Measurements from ENCODE around the gene HASPIN. TPM values are rescaled to one million over a fixed set of nuclear protein-coding genes. Genes with fewer than 3 reads are reported as not detected.

The HASPIN gene
- total and polyA plus RNA-seq, 9 of the 15 experiments (the other 6 are each of a cell fraction or from before 2014, with no cell fraction given): 0.81 to 13.5 (median 9.9) TPM

DNA sequence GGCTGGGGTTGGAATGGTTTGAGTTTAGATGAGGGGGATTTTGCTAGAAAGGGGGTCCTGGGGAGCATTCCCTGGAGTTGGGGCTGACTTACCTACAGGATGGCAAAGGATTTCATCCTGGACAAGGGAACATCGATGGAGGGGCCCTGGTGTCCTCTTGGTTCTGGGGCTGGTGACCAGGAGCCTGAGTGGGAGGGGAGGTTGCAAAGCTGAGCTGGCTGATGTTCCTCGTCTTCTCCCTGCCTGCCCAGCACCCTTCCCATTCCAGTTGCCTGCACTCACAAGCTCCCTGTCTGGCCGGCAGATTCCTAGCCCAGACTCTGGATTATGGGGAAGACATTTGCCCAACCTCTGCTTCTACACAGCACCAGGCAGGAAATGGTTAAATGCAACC, 40.1 kb downstream of the HASPIN start (continued):
- no peak for TF ChIP-seq ADNP (tag; IDR thresholded peaks at IDR 0.05)
- TF ChIP-seq ZNF586 (CRISPR knock-in tag; conservative IDR thresholded peaks at IDR 0.05): no peak

GRCh38 chr17:3765981-3766380, 42.3 kb downstream of the HASPIN start:
- no peaks in the 10 kb centered on the region for H3K27me3 ChIP-seq (ENCODE audit: control insufficient read depth in 2 of 2, insufficient read depth in 2 of 2, low read length in 2 of 2)
- no peak overlapping the region for H3K9ac ChIP-seq (ENCODE audit: insufficient read depth in 1 of 2, low read depth in 2 of 2, low read length in 2 of 2)
- FAIRE-seq (no peak), ATAC-seq (no peak), DNase-seq (ENCODE audit: extremely low read depth in 1 of 4, low spot score in 3 of 4) (no peak)
- H3K9me3 ChIP-seq (replicated peaks; ENCODE audit: control insufficient read depth, insufficient read depth, low read depth, low read length): no peaks in the 10 kb centered on the region
- no peaks in the 10 kb centered on the region for H3K79me2 ChIP-seq (ENCODE audit: control insufficient read depth, insufficient read depth, low read length)
- peaks cover 7% of the 10 kb centered on the region in 2 experiments; a peak in 3 of 5 replicates for H3K4me1 ChIP-seq (replicated peaks in 1 of 2; ENCODE audit: control insufficient read depth in 2 of 2, insufficient read depth in 2 of 2, low read length in 2 of 2)
- H3K4me3 ChIP-seq: no peak overlapping the region
- peak overlapping the region; percentile 81 for H2AFZ ChIP-seq (ENCODE audit: low read depth, low read length)
- ChIA-PET CTCF (ENCODE audit: low intra/inter-chr PET ratio) (no interaction called here), POLR2A (interaction anchor here (1.1 kb wide), 1 partner anchor 10 kb away, joined by 3 read pairs; no protein-coding TSS in a partner anchor)
- H4K20me1 ChIP-seq (replicated peaks; ENCODE audit: control insufficient read depth, insufficient read depth, low read length): no peaks in the 10 kb centered on the region
- H3K9me1 ChIP-seq (ENCODE audit: control insufficient read depth, insufficient read depth, low read length): no peaks in the 10 kb centered on the region
- no peaks in the 10 kb centered on the region for H3K36me3 ChIP-seq (ENCODE audit: control insufficient read depth, insufficient read depth, low read length)
- 75% methylated on average over 9 of the region's 9 CpGs for WGBS (ENCODE audit: insufficient coverage, low coverage, missing lambda C conversion rate)
- intact Hi-C loops (cut with micrococcal nuclease): no loop called here
- no peak overlapping the region for H3K4me2 ChIP-seq (ENCODE audit: insufficient read depth, low read length)
- no TSS peak for BruUV-seq (replicated peaks)
- no peak overlapping the region for H3K27ac ChIP-seq (ENCODE audit: extremely low read depth, low read depth, low read length)
- in situ Hi-C loops (cut with MboI): no loop called here
- TF ChIP-seq SIRT6 (IDR thresholded peaks at IDR 0.05; ENCODE audit: low read depth, low read length) (no peak), ZNF57 (CRISPR knock-in tag; IDR thresholded peaks at IDR 0.05) (no peak), ERF (CRISPR knock-in tag; IDR thresholded peaks at IDR 0.05) (no peak), KAT7 (CRISPR knock-in tag; IDR thresholded peaks at IDR 0.05; ENCODE audit: borderline replicate concordance) (no peak), RAD51 (IDR thresholded peaks at IDR 0.05; ENCODE audit: borderline replicate concordance, low read depth) (no peak), ZNF518B (CRISPR knock-in tag; IDR thresholded peaks at IDR 0.05) (no peak), KDM2B (CRISPR knock-in tag; IDR thresholded peaks at IDR 0.05) (no peak), RBM25 (IDR thresholded peaks at IDR 0.05; ENCODE audit: low read depth, low read length, severe bottlenecking) (no peak), HNRNPH1 (optimal IDR thresholded peaks at IDR 0.05; ENCODE audit: low read depth, low read length) (no peak)
- TF ChIP-seq, protein P1, sequence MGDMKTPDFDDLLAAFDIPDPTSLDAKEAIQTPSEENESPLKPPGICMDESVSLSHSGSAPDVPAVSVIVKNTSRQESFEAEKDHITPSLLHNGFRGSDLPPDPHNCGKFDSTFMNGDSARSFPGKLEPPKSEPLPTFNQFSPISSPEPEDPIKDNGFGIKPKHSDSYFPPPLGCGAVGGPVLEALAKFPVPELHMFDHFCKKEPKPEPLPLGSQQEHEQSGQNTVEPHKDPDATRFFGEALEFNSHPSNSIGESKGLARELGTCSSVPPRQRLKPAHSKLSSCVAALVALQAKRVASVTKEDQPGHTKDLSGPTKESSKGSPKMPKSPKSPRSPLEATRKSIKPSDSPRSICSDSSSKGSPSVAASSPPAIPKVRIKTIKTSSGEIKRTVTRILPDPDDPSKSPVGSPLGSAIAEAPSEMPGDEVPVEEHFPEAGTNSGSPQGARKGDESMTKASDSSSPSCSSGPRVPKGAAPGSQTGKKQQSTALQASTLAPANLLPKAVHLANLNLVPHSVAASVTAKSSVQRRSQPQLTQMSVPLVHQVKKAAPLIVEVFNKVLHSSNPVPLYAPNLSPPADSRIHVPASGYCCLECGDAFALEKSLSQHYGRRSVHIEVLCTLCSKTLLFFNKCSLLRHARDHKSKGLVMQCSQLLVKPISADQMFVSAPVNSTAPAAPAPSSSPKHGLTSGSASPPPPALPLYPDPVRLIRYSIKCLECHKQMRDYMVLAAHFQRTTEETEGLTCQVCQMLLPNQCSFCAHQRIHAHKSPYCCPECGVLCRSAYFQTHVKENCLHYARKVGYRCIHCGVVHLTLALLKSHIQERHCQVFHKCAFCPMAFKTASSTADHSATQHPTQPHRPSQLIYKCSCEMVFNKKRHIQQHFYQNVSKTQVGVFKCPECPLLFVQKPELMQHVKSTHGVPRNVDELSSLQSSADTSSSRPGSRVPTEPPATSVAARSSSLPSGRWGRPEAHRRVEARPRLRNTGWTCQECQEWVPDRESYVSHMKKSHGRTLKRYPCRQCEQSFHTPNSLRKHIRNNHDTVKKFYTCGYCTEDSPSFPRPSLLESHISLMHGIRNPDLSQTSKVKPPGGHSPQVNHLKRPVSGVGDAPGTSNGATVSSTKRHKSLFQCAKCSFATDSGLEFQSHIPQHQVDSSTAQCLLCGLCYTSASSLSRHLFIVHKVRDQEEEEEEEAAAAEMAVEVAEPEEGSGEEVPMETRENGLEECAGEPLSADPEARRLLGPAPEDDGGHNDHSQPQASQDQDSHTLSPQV (IDR thresholded peaks at IDR 0.05): no peak
- TF ChIP-seq, protein P2, sequence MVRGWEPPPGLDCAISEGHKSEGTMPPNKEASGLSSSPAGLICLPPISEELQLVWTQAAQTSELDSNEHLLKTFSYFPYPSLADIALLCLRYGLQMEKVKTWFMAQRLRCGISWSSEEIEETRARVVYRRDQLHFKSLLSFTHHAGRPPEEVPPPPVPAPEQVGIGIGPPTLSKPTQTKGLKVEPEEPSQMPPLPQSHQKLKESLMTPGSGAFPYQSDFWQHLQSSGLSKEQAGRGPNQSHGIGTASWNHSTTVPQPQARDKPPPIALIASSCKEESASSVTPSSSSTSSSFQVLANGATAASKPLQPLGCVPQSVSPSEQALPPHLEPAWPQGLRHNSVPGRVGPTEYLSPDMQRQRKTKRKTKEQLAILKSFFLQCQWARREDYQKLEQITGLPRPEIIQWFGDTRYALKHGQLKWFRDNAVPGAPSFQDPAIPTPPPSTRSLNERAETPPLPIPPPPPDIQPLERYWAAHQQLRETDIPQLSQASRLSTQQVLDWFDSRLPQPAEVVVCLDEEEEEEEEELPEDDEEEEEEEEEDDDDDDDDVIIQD (CRISPR knock-in tag; IDR thresholded peaks at IDR 0.05): no peak
